H1 (cell line): ENCODE measurements around the gene ELOVL1. TPM values are rescaled to one million over a fixed set of nuclear protein-coding genes. Genes with fewer than 3 reads are reported as not detected.

ENCODE experiments used
- CTCF ChIA-PET: fragments of 300-600 bp; sonication (Branson Sonifier 250); formaldehyde crosslinking; loops from one replicate; lab custom pipeline; 2021; ENCODE audit not compliant: partially characterized antibody; lab: Charles Lee
- POLR2A ChIA-PET: fragments of 300-600 bp; sonication (Branson Sonifier 250); formaldehyde crosslinking; loops from one replicate; lab custom pipeline; 2021; ENCODE audit warnings: inconsistent platforms; ENCODE audit not compliant: partially characterized antibody; lab: Charles Lee
- DNase-seq, 2 experiments: peaks; one replicate each; pipeline versions ENCODE4 v3.0.0 to v3.0.0-alpha.2; 2010 to 2022; ENCODE audit warnings: low spot score in 2 of 2, low read depth in 1 of 2, mixed read lengths in 1 of 2
- FAIRE-seq: peaks from 2 replicates; lab custom pipeline; 2011; peaks lifted over from hg19 to GRCh38; lab: Jason Lieb, UNC
- H2AFZ ChIP-seq: 2 replicates; pipeline ENCODE4 v1.8.1; 2012; ENCODE audit warnings: low read length, inconsistent platforms
- H2AK5ac ChIP-seq: 2 replicates; pipeline ENCODE4 v1.6.1; 2013; ENCODE audit warnings: low read depth, low read length
- H2BK120ac ChIP-seq: replicated peaks from 2 replicates; pipeline ENCODE3; 2013; ENCODE audit warnings: low read depth, low read length, inconsistent platforms
- H2BK12ac ChIP-seq: 2 replicates; pipeline ENCODE4 v1.6.1; 2013; ENCODE audit warnings: low read depth, low read length
- H2BK15ac ChIP-seq: 2 replicates; pipeline ENCODE4 v1.6.1; 2013; ENCODE audit warnings: low read length
- H2BK20ac ChIP-seq: 2 replicates; pipeline ENCODE4 v1.6.1; 2013; ENCODE audit warnings: low read length
- H2BK5ac ChIP-seq: 2 replicates; pipeline ENCODE4 v1.6.1; 2013; ENCODE audit warnings: low read depth, low read length
- H3K14ac ChIP-seq: 2 replicates; pipeline ENCODE4 v1.6.1; 2013; ENCODE audit warnings: inconsistent platforms; ENCODE audit not compliant: insufficient read length
- H3K18ac ChIP-seq: 2 replicates; pipeline ENCODE4 v1.6.1; 2013; ENCODE audit warnings: low read length; ENCODE audit errors: extremely low read depth
- H3K23ac ChIP-seq: 2 replicates; pipeline ENCODE4 v1.6.1; 2013; ENCODE audit warnings: inconsistent platforms; ENCODE audit not compliant: insufficient read length
- H3K23me2 ChIP-seq: 2 replicates; pipeline ENCODE4 v1.6.1; 2013; ENCODE audit warnings: low read depth, low read length
- H3K27ac ChIP-seq: 2 replicates; pipeline ENCODE4 v1.6.1; 2011; ENCODE audit warnings: low read depth, low read length, inconsistent platforms
- H3K27me3 ChIP-seq, 4 experiments: replicated peaks in 1 of 4; 1 replicate in 1 of 4; 2 replicates in 3 of 4; pipeline versions ENCODE4 v1.6.1 to v1.8.1; 2011 to 2013; ENCODE audit warnings: low read length in 3 of 4, mild to moderate bottlenecking in 3 of 4, inconsistent platforms in 2 of 4, mixed read lengths in 2 of 4, moderate library complexity in 1 of 4; ENCODE audit not compliant: control insufficient read depth in 3 of 4, insufficient read depth in 3 of 4; ENCODE audit errors: extremely low read depth in 1 of 4
- H3K36me3 ChIP-seq, 4 experiments: 2 replicates each; pipeline versions ENCODE4 v1.6.1 to v1.8.1; 2011 to 2013; ENCODE audit warnings: mild to moderate bottlenecking in 4 of 4, low read length in 3 of 4, moderate library complexity in 2 of 4, control low read depth in 1 of 4, inconsistent platforms in 1 of 4; ENCODE audit not compliant: insufficient read depth in 4 of 4, control insufficient read depth in 2 of 4
- H3K4ac ChIP-seq: replicated peaks from 2 replicates; pipeline ENCODE3; 2013; ENCODE audit warnings: low read length, low read depth, mixed read lengths, inconsistent platforms; ENCODE audit not compliant: insufficient read length
- H3K4me1 ChIP-seq, 4 experiments: replicated peaks in 1 of 4; 1 replicate in 1 of 4; 2 replicates in 3 of 4; pipeline versions ENCODE4 v1.6.1 to v1.8.1; 2011 to 2013; ENCODE audit warnings: low read length in 3 of 4, inconsistent platforms in 2 of 4, mixed read lengths in 1 of 4; ENCODE audit not compliant: insufficient read depth in 4 of 4, control insufficient read depth in 3 of 4
- H3K4me2 ChIP-seq, 2 experiments: 2 replicates each; pipeline versions ENCODE4 v1.6.1 to v1.8.1; 2011 to 2013; ENCODE audit warnings: low read depth in 2 of 2, low read length in 2 of 2, control low read depth in 1 of 2, inconsistent platforms in 1 of 2, mild to moderate bottlenecking in 1 of 2; ENCODE audit not compliant: insufficient read depth in 1 of 2
- H3K4me3 ChIP-seq, 4 experiments: fragments of 200-600, 300-600 bp in 1 of 4; sonication (generic), shearing (Covaris generic), sonication (Bioruptor Twin) in 1 of 4; 2 replicates each; pipeline versions ENCODE4 v1.5.1 to v1.8.1; 2011 to 2016; ENCODE audit warnings: low read length in 4 of 4, low read depth in 3 of 4, control low read depth in 2 of 4, inconsistent platforms in 2 of 4, mild to moderate bottlenecking in 2 of 4, mixed read lengths in 1 of 4, moderate library complexity in 1 of 4; ENCODE audit not compliant: insufficient read depth in 2 of 4; ENCODE audit errors: extremely low read depth in 1 of 4
- H3K56ac ChIP-seq: replicated peaks from 2 replicates; pipeline ENCODE3; 2013; ENCODE audit warnings: low read depth, mild to moderate bottlenecking, mixed read lengths, low read length, inconsistent platforms; ENCODE audit not compliant: insufficient read length
- H3K79me1 ChIP-seq: 2 replicates; pipeline ENCODE4 v1.6.1; 2013; ENCODE audit warnings: low read depth, low read length, control low read depth
- H3K79me2 ChIP-seq, 2 experiments: 2 replicates each; pipeline versions ENCODE4 v1.6.1 to v1.8.1; 2012 to 2013; ENCODE audit warnings: low read length in 2 of 2, mild to moderate bottlenecking in 2 of 2, inconsistent platforms in 1 of 2; ENCODE audit not compliant: insufficient read depth in 2 of 2, control insufficient read depth in 1 of 2
- H3K9ac ChIP-seq, 4 experiments: replicated peaks in 1 of 4; 1 replicate in 1 of 4; 2 replicates in 3 of 4; pipeline versions ENCODE4 v1.6.1 to v1.8.1; 2011 to 2013; ENCODE audit warnings: low read depth in 3 of 4, low read length in 3 of 4, control low read depth in 2 of 4, mild to moderate bottlenecking in 2 of 4, moderate library complexity in 2 of 4, inconsistent platforms in 1 of 4; ENCODE audit errors: extremely low read depth in 1 of 4
- H3K9me3 ChIP-seq, 2 experiments: 2 replicates each; pipeline versions ENCODE4 v1.6.1 to v1.8.1; 2012 to 2013; ENCODE audit warnings: mild to moderate bottlenecking in 2 of 2, moderate library complexity in 2 of 2, control low read depth in 1 of 2, inconsistent platforms in 1 of 2, low read depth in 1 of 2, low read length in 1 of 2, mixed read lengths in 1 of 2; ENCODE audit not compliant: insufficient read depth in 2 of 2
- H4K20me1 ChIP-seq, 2 experiments: replicated peaks in 1 of 2; 2 replicates each; pipeline versions ENCODE3 to v1.8.1; 2011 to 2013; ENCODE audit warnings: inconsistent platforms in 2 of 2, low read length in 2 of 2, mild to moderate bottlenecking in 1 of 2; ENCODE audit not compliant: insufficient read depth in 2 of 2, control insufficient read depth in 1 of 2
- H4K5ac ChIP-seq: 2 replicates; pipeline ENCODE4 v1.6.1; 2013; ENCODE audit warnings: low read length, low read depth, mixed read lengths, inconsistent platforms; ENCODE audit not compliant: insufficient read length
- H4K8ac ChIP-seq: 2 replicates; pipeline ENCODE4 v1.8.0; 2013; ENCODE audit warnings: mild to moderate bottlenecking, moderate library complexity, low read length, inconsistent platforms; ENCODE audit not compliant: insufficient read depth; ENCODE audit errors: extremely low read depth
- H4K91ac ChIP-seq: replicated peaks from 2 replicates; pipeline ENCODE3; 2013; ENCODE audit warnings: low read length, mixed read lengths, inconsistent platforms; ENCODE audit not compliant: insufficient read length
- CHD2 ChIP-seq: IDR thresholded peaks from 2 replicates; pipeline ENCODE4 v1.6.1; 2012; ENCODE audit warnings: low read length, improper control_type of control experiment
- MAFK ChIP-seq: IDR thresholded peaks from 2 replicates; pipeline ENCODE4 v1.6.1; 2012; ENCODE audit warnings: low read depth, mild to moderate bottlenecking, improper control_type of control experiment, low read length
- PHF8 ChIP-seq: fragments of 200-600 bp; sonication (generic); conservative IDR thresholded peaks from 2 replicates; pipeline ENCODE4 v1.7.1; 2012; ENCODE audit warnings: low read depth, mild to moderate bottlenecking, inconsistent platforms, low read length, moderate library complexity
- WGBS, 2 experiments: shearing (Covaris generic) in 1 of 2; methylation state at CpG; one replicate each; pipeline versions ENCODE4 v1.1.6 to v1.1.7; 2013 to 2015; ENCODE audit warnings: low lambda C conversion rate in 2 of 2, mixed read lengths in 2 of 2, inconsistent platforms in 1 of 2, low coverage in 1 of 2, missing lambda C conversion rate in 1 of 2; ENCODE audit not compliant: insufficient replicate concordance in 2 of 2, insufficient coverage in 1 of 2, insufficient read length in 1 of 2; ENCODE audit errors: extremely low coverage in 1 of 2, missing lambda C conversion rate in 1 of 2; 5-methylcytosine and 5-hydroxymethylcytosine counted together
- polyA plus RNA-seq, 7 experiments: library from polyadenylated mRNA; depleted of rRNA in 3 of 7; stranded (reverse) in 5 of 7; unstranded in 2 of 7; fragments of >200 nt in 5 of 7; fragments of 200-250 nt in 2 of 7; gene quantifications; 1 replicate in 5 of 7; 2 replicates in 1 of 7; 4 replicates in 1 of 7; pipeline versions ENCODE4 v1.2.1 to v1.2.3, GENCODE V29; 2011 to 2013; ENCODE audit warnings: missing spikeins in 2 of 7, mixed read lengths in 2 of 7
- total RNA-seq: library from RNA; stranded (reverse); fragmentation: NEBNext Ultra II Directional; extraction: Animal tissue kit (Norgen Biotek cat#: 25700); gene quantifications from 2 replicates; pipeline ENCODE4 v1.2.1, GENCODE V29; 2021

ELOVL1 gene
- total and polyA plus RNA-seq, 2 of the 8 experiments (the other 6 are each of a cell fraction or from before 2014, with no cell fraction given): 28.5 to 68.1 TPM

DNA sequence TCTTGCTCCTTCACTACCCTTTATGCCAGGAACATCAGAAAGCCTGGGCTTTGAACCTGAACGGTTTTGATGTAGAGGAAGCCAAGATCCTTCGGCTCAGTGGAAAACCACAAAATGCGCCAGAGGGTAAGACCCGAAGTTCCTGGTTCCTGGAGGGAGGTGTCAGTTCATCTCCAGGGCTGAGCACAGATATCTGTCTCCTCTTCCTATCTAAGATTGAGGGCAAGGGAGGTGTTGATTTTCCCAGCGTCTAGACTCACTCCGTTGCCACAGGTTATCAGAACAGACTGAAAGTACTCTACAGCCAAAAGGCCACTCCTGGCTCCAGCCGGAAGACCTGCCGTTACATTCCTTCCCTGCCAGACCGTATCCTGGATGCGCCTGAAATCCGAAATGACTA lies 8.1 kb downstream of the ELOVL1 start:
- Histone ChIP-seq H3K79me2 (peaks cover 10 to 27% of the 10 kb centered on the region in 2 experiments), H3K36me3 (peaks cover 21 to 51% (median 34%) of the 10 kb centered on the region in 4 experiments), H3K14ac (no peak overlapping the region), H2BK12ac (no peak overlapping the region), H3K79me1 (peaks cover 11% of the 10 kb centered on the region), H2AK5ac (no peak overlapping the region), H3K9me3 (no peaks in the 10 kb centered on the region), H4K20me1 (peaks cover 10 to 12% of the 10 kb centered on the region in 2 experiments), H3K27me3 (no peaks in the 10 kb centered on the region), H3K18ac (no peak overlapping the region), H2BK120ac (no peak overlapping the region), H4K8ac (no peak overlapping the region), H3K4me2 (peak overlapping the region; percentile 72 to 77), H3K9ac (peak overlapping the region; percentile 66 to 89 (median 86))
- 74% methylated on average over 11 of the region's 11 CpGs; no CpG with 5 or more reads in 1 of the 2 experiments for WGBS, 2 experiments
- no peak for DNase-seq
- no peak for FAIRE-seq
- POLR2A ChIA-PET: interaction anchor here (1.0 to 2.4 kb wide), 10 partner anchors 12 to 132 kb away, joined by 3 to 19 read pairs (median 9); partner anchors contain the start of genes MED8 and SZT2
- TF ChIP-seq MAFK: no peak
- TF ChIP-seq CHD2: no peak
- TF ChIP-seq PHF8: no peak
- TF ChIP-seq, all 59 proteins: peak for 0
- Histone ChIP-seq H3K23me2 (peaks cover 7% of the 10 kb centered on the region), H2BK5ac (no peak overlapping the region), H2BK20ac (no peak overlapping the region), H4K91ac (no peak overlapping the region), H3K23ac (no peak overlapping the region), H3K27ac (no peak overlapping the region), H4K5ac (no peak overlapping the region), H3K56ac (no peak overlapping the region), H2BK15ac (no peak overlapping the region), H3K4ac (no peak overlapping the region), H3K4me3 (peak overlapping the region; percentile 75 to 92 (median 82)), H3K4me1 (peaks cover 5 to 14% (median 8%) of the 10 kb centered on the region in 4 experiments), H2AFZ (no peak overlapping the region)
- CTCF ChIA-PET: interaction anchor here (0.9 to 1.8 kb wide), 4 partner anchors 51 to 123 kb away, joined by 3 to 7 read pairs (median 4); no protein-coding TSS in a partner anchor
